ENCODE measurements around the gene TEK.

DNA sequence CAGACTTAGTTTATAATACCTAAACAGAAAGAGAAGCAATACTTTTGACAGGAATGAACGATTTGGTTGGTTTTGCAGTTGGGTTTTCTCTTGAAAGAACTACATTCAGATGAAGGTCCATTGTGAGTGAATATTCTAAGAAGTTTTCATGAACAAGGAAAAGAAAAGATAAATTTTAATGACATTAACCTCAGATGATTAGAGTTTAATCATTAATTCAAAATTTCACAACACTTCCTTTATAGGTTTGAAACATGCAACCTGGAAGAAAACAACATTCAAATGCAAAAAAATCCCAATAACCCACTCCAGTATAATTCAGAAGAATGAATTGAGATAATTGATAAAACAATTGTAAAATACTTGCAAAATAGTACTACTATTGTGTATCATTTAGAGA is 164.2 kb downstream of the TEK start:
- TF ChIP-seq, protein P1, sequence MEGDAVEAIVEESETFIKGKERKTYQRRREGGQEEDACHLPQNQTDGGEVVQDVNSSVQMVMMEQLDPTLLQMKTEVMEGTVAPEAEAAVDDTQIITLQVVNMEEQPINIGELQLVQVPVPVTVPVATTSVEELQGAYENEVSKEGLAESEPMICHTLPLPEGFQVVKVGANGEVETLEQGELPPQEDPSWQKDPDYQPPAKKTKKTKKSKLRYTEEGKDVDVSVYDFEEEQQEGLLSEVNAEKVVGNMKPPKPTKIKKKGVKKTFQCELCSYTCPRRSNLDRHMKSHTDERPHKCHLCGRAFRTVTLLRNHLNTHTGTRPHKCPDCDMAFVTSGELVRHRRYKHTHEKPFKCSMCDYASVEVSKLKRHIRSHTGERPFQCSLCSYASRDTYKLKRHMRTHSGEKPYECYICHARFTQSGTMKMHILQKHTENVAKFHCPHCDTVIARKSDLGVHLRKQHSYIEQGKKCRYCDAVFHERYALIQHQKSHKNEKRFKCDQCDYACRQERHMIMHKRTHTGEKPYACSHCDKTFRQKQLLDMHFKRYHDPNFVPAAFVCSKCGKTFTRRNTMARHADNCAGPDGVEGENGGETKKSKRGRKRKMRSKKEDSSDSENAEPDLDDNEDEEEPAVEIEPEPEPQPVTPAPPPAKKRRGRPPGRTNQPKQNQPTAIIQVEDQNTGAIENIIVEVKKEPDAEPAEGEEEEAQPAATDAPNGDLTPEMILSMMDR (IDR thresholded peaks at IDR 0.05), result no peak
- no peak for TF ChIP-seq POLR2A (IDR thresholded peaks at IDR 0.05)

Data from esophagus squamous epithelium (tissue), 4 donors.